Measurements from ENCODE around the gene NPBWR2. TPM values are rescaled to one million over a fixed set of nuclear protein-coding genes. Genes with fewer than 3 reads are reported as not detected.
A peak's percentile ranks its signal among the peaks of the same experiment; 100 is the strongest.

NPBWR2 gene
- total RNA-seq, 4 donors from 2014 or later, result not detected

DNA sequence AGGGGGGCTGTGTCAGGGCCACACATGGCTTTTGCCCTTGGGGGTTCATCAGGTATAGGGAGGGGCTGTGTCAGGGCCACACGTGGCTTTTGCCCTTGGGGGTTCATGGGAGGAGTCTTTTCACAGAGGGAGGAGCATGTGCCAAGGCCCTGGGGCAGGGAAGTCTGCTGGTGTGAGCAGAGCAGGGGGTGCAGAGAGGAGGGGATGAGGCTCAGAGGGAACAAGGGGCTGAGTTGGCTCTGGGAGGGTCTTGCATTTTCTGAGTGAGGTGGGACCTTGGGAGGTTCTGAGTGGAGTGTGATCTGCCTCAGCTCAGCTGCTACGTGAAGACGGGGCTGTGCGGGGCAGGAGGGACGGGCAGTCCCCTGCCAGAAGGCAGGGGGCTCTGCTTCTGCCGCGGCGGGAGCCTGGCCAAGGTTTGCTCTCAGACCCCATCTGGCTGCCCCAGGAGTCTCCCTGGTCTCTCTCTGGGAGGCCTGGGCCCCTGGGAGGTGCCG, 51.9 kb downstream of the NPBWR2 start:
- peaks cover 0 to 71% of the 10 kb centered on the region in 2 donors for H3K27me3 ChIP-seq
- TF ChIP-seq POLR2A (IDR thresholded peaks at IDR 0.05) (no peak), EP300 (IDR thresholded peaks at IDR 0.05) (no peak)
- TF ChIP-seq, protein P1, sequence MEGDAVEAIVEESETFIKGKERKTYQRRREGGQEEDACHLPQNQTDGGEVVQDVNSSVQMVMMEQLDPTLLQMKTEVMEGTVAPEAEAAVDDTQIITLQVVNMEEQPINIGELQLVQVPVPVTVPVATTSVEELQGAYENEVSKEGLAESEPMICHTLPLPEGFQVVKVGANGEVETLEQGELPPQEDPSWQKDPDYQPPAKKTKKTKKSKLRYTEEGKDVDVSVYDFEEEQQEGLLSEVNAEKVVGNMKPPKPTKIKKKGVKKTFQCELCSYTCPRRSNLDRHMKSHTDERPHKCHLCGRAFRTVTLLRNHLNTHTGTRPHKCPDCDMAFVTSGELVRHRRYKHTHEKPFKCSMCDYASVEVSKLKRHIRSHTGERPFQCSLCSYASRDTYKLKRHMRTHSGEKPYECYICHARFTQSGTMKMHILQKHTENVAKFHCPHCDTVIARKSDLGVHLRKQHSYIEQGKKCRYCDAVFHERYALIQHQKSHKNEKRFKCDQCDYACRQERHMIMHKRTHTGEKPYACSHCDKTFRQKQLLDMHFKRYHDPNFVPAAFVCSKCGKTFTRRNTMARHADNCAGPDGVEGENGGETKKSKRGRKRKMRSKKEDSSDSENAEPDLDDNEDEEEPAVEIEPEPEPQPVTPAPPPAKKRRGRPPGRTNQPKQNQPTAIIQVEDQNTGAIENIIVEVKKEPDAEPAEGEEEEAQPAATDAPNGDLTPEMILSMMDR (IDR thresholded peaks at IDR 0.05), result no peak
- no peak overlapping the region for H3K4me3 ChIP-seq
- H3K9me3 ChIP-seq, result no peaks in the 10 kb centered on the region
- peaks cover 0 to 46% (median 2%) of the 10 kb centered on the region in 4 donors for H3K4me1 ChIP-seq
- H3K36me3 ChIP-seq, result no peaks in the 10 kb centered on the region
- H3K27ac ChIP-seq, result peak overlapping the region in 3 of 4 donors; percentile 4 to 77 (median 71)
- DNase-seq (ENCODE audit: low spot score in 2 of 2), result no peak
- WGBS, 2 donors, result 37 to 65% methylated on average over 2 to 4 of the region's 9 CpGs

DNA sequence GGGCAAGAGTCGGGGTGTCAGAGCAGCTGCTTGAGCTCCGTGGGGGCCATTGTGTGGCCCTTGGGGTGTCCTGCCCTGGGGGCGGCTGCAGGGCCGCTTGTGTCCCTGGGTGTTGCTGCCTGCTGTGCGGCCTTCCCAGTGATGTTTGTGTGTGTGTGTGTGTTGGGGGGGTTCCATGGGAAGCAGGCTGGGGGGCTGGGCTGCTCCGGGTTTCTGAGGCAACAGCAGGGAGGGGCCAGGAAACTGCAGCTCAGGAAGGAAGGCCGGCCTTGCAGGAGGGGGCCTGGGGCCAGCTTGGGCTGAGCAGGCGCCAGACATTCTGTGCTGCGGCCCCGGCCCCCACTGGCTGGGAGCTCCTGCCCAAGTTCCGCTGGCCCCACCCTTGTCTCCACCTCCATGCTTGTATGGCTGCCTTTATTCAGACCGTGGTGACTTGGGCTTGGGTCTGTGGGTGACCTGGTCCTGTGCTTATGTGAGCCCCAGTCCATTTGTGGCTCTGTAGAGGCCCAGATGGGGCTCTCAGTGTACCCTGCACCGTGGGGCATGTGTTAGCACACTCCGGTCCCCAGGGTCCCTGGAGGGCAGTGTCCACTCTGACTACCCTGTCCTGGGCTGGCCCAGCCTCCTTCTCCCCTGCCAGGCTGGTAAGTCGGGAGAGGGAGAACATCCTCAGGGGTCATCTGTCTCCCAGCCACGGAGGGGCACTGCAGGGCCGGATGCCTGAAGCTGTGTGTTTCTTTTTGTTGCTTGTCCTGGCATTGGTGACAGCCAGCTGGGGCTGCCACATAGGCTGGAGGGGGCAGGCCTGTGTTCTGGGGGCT, 53.3 kb downstream of the NPBWR2 start:
- Histone ChIP-seq H3K27me3 (peaks cover 0 to 81% of the 10 kb centered on the region in 2 donors), H3K27ac (peak overlapping the region in 2 of 4 donors; percentile 21 to 26), H3K9me3 (no peaks in the 10 kb centered on the region), H3K36me3 (no peaks in the 10 kb centered on the region), H3K4me1 (peaks cover 0 to 58% (median 4%) of the 10 kb centered on the region in 4 donors), H3K4me3 (no peak overlapping the region)
- TF ChIP-seq, protein P1 (IDR thresholded peaks at IDR 0.05), result peak in 2 of 5 experiments; percentile 7 to 23
- no peak for TF ChIP-seq POLR2A (IDR thresholded peaks at IDR 0.05)
- no peak for TF ChIP-seq EP300 (IDR thresholded peaks at IDR 0.05)
- DNase-seq (ENCODE audit: low spot score in 2 of 2), result no peak
- 7 to 24% methylated on average over 7 to 17 of the region's 17 CpGs for WGBS, 2 donors

Small RNA genes lying within 50 kb of the gene (small RNA-seq; reads per million reads assigned to genes)
- gene AL355803.1 (not detected), gene MIR6813 (not detected)

Other genes starting within 250 kb of the NPBWR2 start
- gene ABHD16B, start 246.1 kb downstream of the NPBWR2 start, total RNA-seq, result not detected
- 100 to 1,000 TPM; 108 to 122 (median 115) TPM for gene TPD52L2, start 242.3 kb downstream of the NPBWR2 start, total RNA-seq
- gene DNAJC5, start 212.4 kb downstream of the NPBWR2 start, total RNA-seq, result 10 to 100 TPM; 30.6 to 40.2 (median 32.1) TPM
- gene UCKL1, start 151.1 kb downstream of the NPBWR2 start, total RNA-seq, result 10 to 100 TPM; 31.2 to 96.0 (median 50.0) TPM
- gene ZNF512B, start 137.6 kb downstream of the NPBWR2 start, total RNA-seq, result 10 to 100 TPM in 2 of 4 donors, 1 to 10 TPM in 2; 8.3 to 18.3 (median 11.7) TPM
- 1 to 10 TPM; 1.3 to 5.1 (median 2.8) TPM for gene SAMD10, start 127.9 kb downstream of the NPBWR2 start, total RNA-seq
- 10 to 100 TPM; 70.5 to 77.0 (median 73.8) TPM for gene PRPF6, start 126.4 kb downstream of the NPBWR2 start, total RNA-seq
- 10 to 100 TPM in 1 of 4 donors, 1 to 10 TPM in 3; 1.7 to 14.4 (median 4.1) TPM for gene C20orf204, start 71.4 kb downstream of the NPBWR2 start, total RNA-seq
- gene SOX18, start 57.9 kb downstream of the NPBWR2 start, total RNA-seq, result 10 to 100 TPM in 3 of 4 donors, 1 to 10 TPM in 1; 4.6 to 44.6 (median 21.4) TPM
- 10 to 100 TPM; 45.6 to 62.9 (median 59.2) TPM for gene TCEA2, start 44.4 kb downstream of the NPBWR2 start, total RNA-seq
- gene RGS19, start 28.0 kb downstream of the NPBWR2 start, total RNA-seq, result 10 to 100 TPM; 12.9 to 35.7 (median 20.1) TPM
- gene OPRL1, start 27.5 kb downstream of the NPBWR2 start, total RNA-seq, result 1 to 10 TPM in 1 of 4 donors, under 1 TPM in 3; 0.21 to 1.5 (median 0.71) TPM
- 1 to 10 TPM in 1 of 4 donors, under 1 TPM in 2, not detected in 1; 0.59 to 1.3 (median 0.84) TPM for gene LKAAEAR1, start 23.2 kb downstream of the NPBWR2 start, total RNA-seq
- gene MYT1, start 56.9 kb upstream of the NPBWR2 start, total RNA-seq, result not detected
- 100 to 1,000 TPM in 3 of 4 donors, 10 to 100 TPM in 1; 57.0 to 119 (median 103) TPM for gene PCMTD2, start 148.2 kb upstream of the NPBWR2 start, total RNA-seq